ENCODE data around the gene TCFL5. TPM values are rescaled to one million over a fixed set of nuclear protein-coding genes. Genes with fewer than 3 reads are reported as not detected.

TCFL5 gene
- total RNA-seq, 4 donors from 2014 or later: 5.3 to 20.0 (median 14.2) TPM

- Histone ChIP-seq H3K4me1 (no peaks in the 10 kb centered on the region), H3K4me3 (no peak overlapping the region), H3K9me3 (no peaks in the 10 kb centered on the region), H3K27me3 (no peaks in the 10 kb centered on the region), H3K27ac (no peak overlapping the region), H3K36me3 (no peaks in the 10 kb centered on the region)
- TF ChIP-seq, protein P1, sequence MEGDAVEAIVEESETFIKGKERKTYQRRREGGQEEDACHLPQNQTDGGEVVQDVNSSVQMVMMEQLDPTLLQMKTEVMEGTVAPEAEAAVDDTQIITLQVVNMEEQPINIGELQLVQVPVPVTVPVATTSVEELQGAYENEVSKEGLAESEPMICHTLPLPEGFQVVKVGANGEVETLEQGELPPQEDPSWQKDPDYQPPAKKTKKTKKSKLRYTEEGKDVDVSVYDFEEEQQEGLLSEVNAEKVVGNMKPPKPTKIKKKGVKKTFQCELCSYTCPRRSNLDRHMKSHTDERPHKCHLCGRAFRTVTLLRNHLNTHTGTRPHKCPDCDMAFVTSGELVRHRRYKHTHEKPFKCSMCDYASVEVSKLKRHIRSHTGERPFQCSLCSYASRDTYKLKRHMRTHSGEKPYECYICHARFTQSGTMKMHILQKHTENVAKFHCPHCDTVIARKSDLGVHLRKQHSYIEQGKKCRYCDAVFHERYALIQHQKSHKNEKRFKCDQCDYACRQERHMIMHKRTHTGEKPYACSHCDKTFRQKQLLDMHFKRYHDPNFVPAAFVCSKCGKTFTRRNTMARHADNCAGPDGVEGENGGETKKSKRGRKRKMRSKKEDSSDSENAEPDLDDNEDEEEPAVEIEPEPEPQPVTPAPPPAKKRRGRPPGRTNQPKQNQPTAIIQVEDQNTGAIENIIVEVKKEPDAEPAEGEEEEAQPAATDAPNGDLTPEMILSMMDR (IDR thresholded peaks at IDR 0.05): no peak
- no peak for TF ChIP-seq POLR2A (IDR thresholded peaks at IDR 0.05)
- no peak for DNase-seq
- intact Hi-C loops (cut with DNase I; ENCODE audit: low total_unique reads): no loop called here
Measured at GRCh38 chr20:62832212-62832922, 29.3 kb downstream of the TCFL5 start.

DNA sequence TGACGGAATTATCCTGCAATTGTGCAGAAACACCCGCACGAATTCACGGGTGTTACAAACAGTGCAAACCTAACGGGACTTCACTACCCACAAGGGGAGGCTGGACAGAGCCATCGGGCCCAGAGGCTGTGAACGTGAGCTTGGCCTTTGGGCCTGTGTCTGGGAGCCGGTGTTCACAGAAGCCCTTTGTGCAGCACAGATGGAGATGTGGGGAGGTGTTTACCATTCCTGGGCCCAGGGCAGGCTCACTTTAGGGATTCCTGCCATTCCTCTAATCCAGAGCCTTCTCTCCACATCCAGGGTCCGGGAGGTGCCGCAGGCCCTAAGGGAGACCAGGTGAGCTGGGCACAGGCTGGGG lies 29.8 kb downstream of the TCFL5 start:
- no peak overlapping the region for H3K4me3 ChIP-seq
- intact Hi-C loops (cut with DNase I; ENCODE audit: low total_unique reads): no loop called here
- TF ChIP-seq POLR2A (IDR thresholded peaks at IDR 0.05): no peak
- TF ChIP-seq, protein P1 (IDR thresholded peaks at IDR 0.05): no peak
- H3K27me3 ChIP-seq: no peaks in the 10 kb centered on the region
- H3K36me3 ChIP-seq: no peaks in the 10 kb centered on the region
- DNase-seq: no peak
- H3K27ac ChIP-seq: no peak overlapping the region
- H3K9me3 ChIP-seq: no peaks in the 10 kb centered on the region
- no peaks in the 10 kb centered on the region for H3K4me1 ChIP-seq

- H3K27ac ChIP-seq: no peak overlapping the region
- H3K27me3 ChIP-seq: no peaks in the 10 kb centered on the region
- no peaks in the 10 kb centered on the region for H3K36me3 ChIP-seq
- no peak for TF ChIP-seq POLR2A (IDR thresholded peaks at IDR 0.05)
- TF ChIP-seq, protein P1 (IDR thresholded peaks at IDR 0.05): no peak
- no peak overlapping the region for H3K4me3 ChIP-seq
- H3K9me3 ChIP-seq: no peaks in the 10 kb centered on the region
- no peak for DNase-seq
- intact Hi-C loops (cut with DNase I; ENCODE audit: low total_unique reads): no loop called here
- H3K4me1 ChIP-seq: no peaks in the 10 kb centered on the region
Measured at GRCh38 chr20:62831361-62831788, 30.2 kb downstream of the TCFL5 start.

GRCh38 chr20:62830821-62831220 lies 30.8 kb downstream of the TCFL5 start:
- TF ChIP-seq, protein P1 (IDR thresholded peaks at IDR 0.05): no peak
- no peak for TF ChIP-seq POLR2A (IDR thresholded peaks at IDR 0.05)
- Histone ChIP-seq H3K9me3 (no peaks in the 10 kb centered on the region), H3K4me1 (no peaks in the 10 kb centered on the region), H3K36me3 (no peaks in the 10 kb centered on the region), H3K27ac (no peak overlapping the region), H3K27me3 (no peaks in the 10 kb centered on the region), H3K4me3 (no peak overlapping the region)
- intact Hi-C loops (cut with DNase I; ENCODE audit: low total_unique reads): no loop called here
- no peak for DNase-seq

DNA sequence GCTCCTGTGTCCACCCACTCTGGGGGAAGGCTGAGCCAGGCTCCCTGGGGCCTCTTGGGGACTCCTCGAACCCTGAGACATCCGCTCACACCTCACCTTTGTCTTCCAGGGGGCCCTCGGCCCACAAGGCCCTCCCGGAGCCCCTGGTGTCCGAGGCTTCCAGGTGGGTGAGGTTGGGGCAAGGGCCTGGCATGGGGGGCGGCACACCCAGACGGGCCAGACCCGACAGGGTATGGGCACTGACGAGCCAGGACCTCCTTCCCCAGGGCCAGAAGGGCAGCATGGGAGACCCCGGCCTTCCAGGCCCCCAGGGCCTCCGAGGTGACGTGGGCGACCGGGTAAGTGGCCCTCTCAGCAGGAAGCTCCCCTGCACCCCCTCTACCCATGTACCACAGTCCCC lies 31.4 kb downstream of the TCFL5 start:
- TF ChIP-seq, protein P1 (IDR thresholded peaks at IDR 0.05): no peak
- TF ChIP-seq POLR2A (IDR thresholded peaks at IDR 0.05): no peak
- no peak overlapping the region for H3K27ac ChIP-seq
- H3K4me3 ChIP-seq: no peak overlapping the region
- H3K27me3 ChIP-seq: no peaks in the 10 kb centered on the region
- no peaks in the 10 kb centered on the region for H3K4me1 ChIP-seq
- DNase-seq: no peak
- no peaks in the 10 kb centered on the region for H3K36me3 ChIP-seq
- intact Hi-C loops (cut with DNase I; ENCODE audit: low total_unique reads): no loop called here
- H3K9me3 ChIP-seq: no peaks in the 10 kb centered on the region
